ENCODE data around the gene KHSRP.

KHSRP gene

DNA sequence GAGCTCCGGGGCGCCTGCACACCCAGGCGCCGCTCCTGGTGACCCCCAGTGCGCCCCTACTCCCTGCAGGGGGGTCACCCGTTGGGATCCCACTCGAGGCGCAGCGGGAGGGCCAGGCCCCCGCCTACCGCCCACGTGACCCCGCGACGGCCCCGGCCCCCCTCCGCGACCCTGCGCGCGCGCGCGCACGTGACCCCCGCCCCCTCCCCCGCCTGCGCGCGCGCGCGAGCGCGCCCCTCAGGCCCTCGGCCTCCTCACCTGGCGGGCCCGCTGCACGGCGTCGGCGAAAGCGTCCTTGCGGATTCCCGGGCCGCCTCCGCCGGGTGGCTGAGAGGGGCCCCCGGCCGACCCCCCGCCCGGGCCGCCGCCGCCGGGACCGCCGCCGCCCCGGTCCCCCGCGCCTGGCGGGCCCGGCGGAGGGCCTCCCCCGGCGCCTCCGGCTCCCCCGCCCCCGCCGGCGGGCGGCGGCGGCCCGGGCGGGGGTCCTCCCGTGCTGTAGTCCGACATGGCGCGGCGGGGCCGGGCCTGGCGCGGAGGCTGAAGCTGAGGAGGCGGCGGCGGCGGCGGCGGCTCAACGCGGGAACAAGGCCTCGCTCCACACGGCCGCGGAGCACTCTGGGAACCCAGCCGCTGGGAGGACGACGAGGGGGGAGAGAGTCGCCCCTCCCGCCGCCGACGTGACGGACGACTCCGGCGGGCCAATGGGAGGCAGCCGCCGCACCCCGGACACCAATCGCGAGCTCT is at the start of gene KHSRP:
KHSRP (minus strand) TSS at position 617 of the 744 bp plus-strand sequence; CDS start at position 507, 110 bp downstream.
- DNase-seq (ENCODE audit: low spot score): peak; percentile 4

DNA sequence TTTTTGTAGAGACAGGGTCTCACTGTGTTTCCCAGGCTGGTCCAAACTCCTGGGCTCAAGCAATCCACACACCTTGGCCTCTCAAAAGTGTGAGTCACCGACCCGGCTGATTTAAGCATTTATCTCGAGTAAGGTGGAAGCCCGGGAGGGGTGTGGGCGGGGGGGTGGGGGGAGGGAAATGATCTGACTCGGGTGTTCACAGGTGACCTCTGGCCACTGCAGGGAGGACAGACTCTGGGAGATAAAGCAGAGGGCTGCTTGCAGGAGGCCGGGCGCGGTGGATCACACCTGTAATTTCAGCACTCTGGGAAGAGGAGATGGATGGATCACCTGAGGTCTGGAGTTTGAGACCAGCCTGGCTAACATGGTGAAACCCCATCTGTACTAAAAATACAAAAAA is 49.0 kb upstream of the KHSRP start:
- no peak for DNase-seq (ENCODE audit: low spot score)

DNA sequence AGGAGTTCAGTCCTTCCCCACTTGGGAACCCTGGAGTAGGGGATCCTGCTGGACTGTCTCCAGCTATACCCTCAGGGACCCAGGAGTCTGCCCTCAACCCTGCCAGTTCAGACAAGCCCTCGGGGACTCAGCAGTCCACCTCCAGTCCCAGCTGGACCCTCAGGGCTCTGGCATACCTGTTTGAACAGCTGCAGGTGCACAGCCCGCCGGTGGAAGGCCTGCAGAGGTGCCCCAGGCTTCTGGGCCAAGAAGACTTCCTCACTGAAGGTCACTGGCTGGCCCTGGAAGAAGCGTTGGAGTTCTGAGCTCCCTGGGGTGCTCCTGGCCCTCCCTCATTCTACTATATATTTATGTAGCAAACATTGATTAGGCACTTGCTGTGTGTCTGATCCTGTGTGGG is 48.1 kb upstream of the KHSRP start:
- no peak for DNase-seq (ENCODE audit: low spot score)

- DNase-seq (ENCODE audit: low spot score): no peak
Measured at GRCh38 chr19:6471076-6471475, 46.5 kb upstream of the KHSRP start.

DNA sequence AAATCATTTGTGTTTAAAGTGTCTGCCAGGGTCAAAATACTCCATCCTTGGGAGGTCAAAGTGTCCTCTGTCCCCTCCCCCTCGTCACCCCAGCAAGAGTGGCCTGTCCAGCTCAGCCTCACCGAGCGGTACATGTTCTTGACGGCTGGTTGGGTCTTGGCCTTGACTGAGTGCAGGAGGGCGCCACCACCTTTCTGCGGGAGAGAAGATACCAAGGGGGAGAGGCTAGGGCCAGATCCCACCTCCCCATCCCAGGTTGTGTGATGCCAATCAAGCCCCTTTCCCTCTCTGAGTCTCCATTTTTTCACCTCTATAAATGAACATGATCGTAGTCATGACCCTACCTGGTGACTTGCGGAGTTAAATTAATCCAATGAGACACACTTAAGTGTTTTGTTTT is 45.6 kb upstream of the KHSRP start:
- DNase-seq (ENCODE audit: low spot score): no peak

GRCh38 chr19:6467384-6467783 is 42.8 kb upstream of the KHSRP start:
- DNase-seq (ENCODE audit: low spot score): no peak

- no peak for DNase-seq (ENCODE audit: low spot score)
Measured at GRCh38 chr19:6466526-6467248, 42.1 kb upstream of the KHSRP start.

- DNase-seq (ENCODE audit: low spot score): no peak
Measured at GRCh38 chr19:6465663-6466062, 41.1 kb upstream of the KHSRP start.

DNA sequence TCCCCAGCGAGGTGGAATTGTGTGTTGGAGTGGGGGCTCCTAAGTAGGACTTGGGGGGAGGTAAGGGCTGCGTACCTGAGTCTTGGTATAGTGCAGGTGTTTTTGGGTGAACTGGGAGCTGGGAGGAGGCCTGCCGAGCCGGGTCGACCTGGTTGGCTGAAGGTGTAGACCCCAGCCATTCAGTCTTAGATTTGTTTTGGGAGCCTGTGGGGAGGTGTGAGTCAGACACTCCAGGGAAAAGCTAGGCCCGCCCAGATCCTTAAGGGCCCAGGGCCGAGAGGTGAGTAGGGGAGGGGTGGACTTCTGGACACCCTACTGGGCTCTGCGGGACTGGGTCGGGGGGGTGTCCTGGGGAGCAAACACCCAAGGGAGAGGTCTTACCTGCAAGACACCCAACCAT is 40.4 kb upstream of the KHSRP start:
- DNase-seq (ENCODE audit: low spot score): no peak

DNA sequence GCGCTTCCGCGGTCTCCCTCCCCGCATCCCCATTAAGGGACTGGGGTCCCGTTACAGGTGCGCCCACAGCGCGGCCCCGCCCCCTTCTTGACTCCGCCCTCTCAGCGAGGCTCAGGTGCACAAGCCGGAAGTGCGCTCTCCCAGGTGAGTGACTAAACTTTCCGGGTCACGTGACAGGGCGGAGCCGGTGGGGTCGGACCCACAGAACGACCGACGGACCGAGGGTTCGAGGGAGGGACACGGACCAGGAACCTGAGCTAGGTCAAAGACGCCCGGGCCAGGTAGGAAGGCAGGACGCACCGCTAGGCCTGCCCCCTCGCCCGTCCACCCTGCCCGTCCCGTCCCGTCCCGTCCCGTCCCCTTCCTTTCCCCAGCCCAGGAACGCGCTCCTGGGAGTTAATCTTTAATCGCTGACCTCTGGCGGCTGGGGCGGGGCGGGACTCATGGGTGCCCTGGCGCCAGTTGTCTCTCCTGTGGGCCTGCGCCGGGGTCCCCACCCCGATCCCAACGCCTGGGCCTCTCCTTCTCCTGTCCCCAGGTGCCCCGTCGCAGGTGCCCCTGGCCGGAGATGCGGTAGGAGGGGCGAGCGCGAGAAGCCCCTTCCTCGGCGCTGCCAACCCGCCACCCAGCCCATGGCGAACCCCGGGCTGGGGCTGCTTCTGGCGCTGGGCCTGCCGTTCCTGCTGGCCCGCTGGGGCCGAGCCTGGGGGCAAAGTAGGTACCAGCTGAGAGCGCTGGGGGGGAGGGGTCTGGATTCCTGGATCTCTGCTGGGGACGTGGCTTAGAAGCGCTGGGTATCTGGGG is 39.7 kb upstream of the KHSRP start, which contains the start of gene CRB3:
CRB3 (plus strand) TSS at position 202 of the 804 bp plus-strand sequence; CDS start at position 633, 431 bp downstream.
- peak; percentile 54 for DNase-seq (ENCODE audit: low spot score)

GRCh38 chr19:6460099-6460884 is 35.7 kb upstream of the KHSRP start:
- DNase-seq (ENCODE audit: low spot score): peak; percentile 98

DNA sequence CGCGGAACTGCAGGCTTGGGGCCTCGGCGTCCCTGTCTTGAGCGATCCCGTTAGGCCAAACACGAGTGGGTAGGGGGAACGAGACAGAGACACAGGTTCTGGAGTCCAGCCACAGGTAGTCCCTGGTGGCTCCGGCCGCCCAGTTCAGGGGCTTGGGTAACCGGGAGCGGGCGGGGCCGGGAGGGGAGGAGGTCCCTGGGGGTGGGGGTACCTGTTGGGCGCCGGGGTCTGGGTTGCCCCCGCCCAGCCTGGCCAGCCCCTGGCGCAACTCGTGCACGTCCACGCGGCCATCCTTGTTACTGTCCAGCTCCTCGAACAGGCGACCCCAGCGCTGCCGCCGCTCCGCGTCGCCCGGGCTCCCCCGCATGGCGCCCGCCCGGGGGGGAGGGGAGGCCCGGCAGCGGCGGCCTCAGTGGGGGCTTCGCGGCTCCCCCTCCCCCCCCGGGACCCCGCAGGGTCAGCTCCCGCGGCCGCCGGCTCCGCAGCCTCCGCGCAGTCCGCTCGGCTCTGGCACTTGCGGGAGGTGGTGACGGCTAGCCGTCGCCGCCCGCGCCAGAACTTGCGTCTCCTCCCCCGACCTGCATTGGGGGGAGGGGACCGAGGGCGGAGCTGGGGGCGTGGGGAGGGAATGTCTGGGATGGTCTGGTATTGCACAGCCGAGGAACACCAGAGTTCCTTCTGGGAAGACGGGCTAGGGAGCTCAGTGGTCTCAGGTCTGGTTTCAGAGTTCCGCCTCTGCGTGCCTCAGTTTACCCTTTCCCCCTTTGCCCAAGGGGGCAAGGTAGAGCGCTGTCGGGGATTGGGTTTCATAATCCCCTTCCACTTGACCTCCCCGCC is 34.9 kb upstream of the KHSRP start, which contains the start of gene SLC25A23:
SLC25A23 (minus strand) TSS at position 531 of the 837 bp plus-strand sequence; CDS start at position 367, 164 bp downstream.
- peak; percentile 57 for DNase-seq (ENCODE audit: low spot score)

- DNase-seq (ENCODE audit: low spot score): no peak
Measured at GRCh38 chr19:6458695-6459261, 34.2 kb upstream of the KHSRP start.

DNA sequence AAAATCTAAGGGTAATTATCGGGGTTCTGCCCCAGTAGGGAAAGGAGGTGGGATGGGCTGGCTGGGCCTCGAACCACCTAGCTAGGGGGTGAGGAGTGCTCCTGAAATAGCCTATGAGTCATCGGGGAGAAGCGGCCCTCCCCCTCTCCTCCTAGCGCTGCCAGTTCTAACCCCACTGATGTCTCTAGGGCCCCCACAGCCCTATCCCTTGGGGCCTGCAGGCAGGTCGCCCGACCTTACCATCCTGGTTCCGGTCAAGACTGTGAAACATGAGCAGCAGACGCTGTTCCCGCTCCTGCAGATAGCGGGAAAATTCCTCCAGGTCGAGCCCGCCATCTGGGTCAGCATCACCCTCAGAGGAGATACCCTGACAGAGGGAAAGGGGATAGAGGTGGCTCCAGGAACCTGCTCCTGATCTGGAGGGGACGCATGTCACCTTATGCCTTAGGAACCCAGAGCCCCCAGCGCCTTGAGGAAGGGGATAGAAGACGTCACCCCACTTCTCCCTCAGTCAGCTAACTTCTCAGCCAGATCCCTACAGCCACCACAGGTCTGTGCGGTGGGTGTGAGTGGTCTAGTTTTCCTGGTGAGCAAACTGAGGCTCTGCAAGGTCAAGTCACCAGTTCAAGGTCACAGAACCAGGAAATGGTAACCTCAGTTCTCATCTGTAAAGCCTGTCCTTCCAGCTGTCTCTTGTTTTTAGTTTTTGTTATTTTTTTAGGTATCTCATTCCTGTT is 33.5 kb upstream of the KHSRP start:
- no peak for DNase-seq (ENCODE audit: low spot score)

- no peak for DNase-seq (ENCODE audit: low spot score)
Measured at GRCh38 chr19:6455924-6456323, 31.3 kb upstream of the KHSRP start.

- DNase-seq (ENCODE audit: low spot score): no peak
Measured at GRCh38 chr19:6453951-6454565, 29.4 kb upstream of the KHSRP start.

DNA sequence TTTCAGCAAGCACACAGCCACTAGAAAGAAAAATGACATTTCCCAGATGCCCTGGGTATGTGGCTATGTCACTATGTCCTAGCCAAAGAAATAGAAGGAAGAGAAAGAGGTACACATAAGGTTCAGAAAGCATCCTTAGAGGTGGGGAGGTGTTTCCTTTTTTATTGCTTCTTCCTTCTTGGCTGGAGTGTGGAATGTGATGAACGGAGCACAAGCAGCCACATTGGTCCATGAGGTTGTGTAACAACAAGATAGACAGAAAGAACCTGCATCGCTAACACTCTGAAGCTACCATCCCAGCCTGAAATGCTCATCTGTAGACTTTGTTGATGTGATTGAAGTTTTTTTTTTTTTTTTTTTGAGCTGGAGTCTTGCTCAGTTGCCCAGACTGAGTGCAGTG is 28.3 kb upstream of the KHSRP start:
- no peak for DNase-seq (ENCODE audit: low spot score)

- no peak for DNase-seq (ENCODE audit: low spot score)
Measured at GRCh38 chr19:6452223-6452614, 27.6 kb upstream of the KHSRP start.

- no peak for DNase-seq (ENCODE audit: low spot score)
Measured at GRCh38 chr19:6451583-6452222, 27.1 kb upstream of the KHSRP start.

All from CD4-positive, alpha-beta T cell treated with Interleukin-15 for 4 hours (primary cell).